OCI-LY7 (cell line): ENCODE results near the gene PHACTR1.

Experiments used
- CTCF ChIP-seq: fragments of 200-600 bp; sonication (generic); conservative IDR thresholded peaks from 2 replicates; pipeline ENCODE4 v1.5.1; 2014; ENCODE audit warnings: mild to moderate bottlenecking, antibody characterized with exemption, low read length, moderate library complexity, mixed read lengths
- EZH2phosphoT487 ChIP-seq: fragments of 200-600 bp; sonication (generic); IDR thresholded peaks from 2 replicates; pipeline ENCODE4 v1.6.1; 2018; ENCODE audit warnings: low read depth, borderline replicate concordance, mild to moderate bottlenecking, mixed run types, antibody characterized with exemption, low read length, moderate library complexity, mixed read lengths

GRCh38 chr6:13038741-13039190 lies 322.2 kb downstream of the PHACTR1 start:
- TF ChIP-seq CTCF (no peak), EZH2phosphoT487 (no peak)
